GM23248 (cell line): ENCODE data around the gene SPTLC2.

Experiments
- EZH2 ChIP-seq: fragments of 200-600 bp; sonication (generic); IDR thresholded peaks from 2 replicates; pipeline ENCODE4 v1.6.1; 2018; ENCODE audit warnings: antibody characterized with exemption, mild to moderate bottlenecking; ENCODE audit not compliant: insufficient read depth, poor library complexity, severe bottlenecking
- EZH2phosphoT487 ChIP-seq: fragments of 200-600 bp; sonication (generic); IDR thresholded peaks from 2 replicates; pipeline ENCODE4 v1.6.1; 2018; ENCODE audit warnings: antibody characterized with exemption, moderate library complexity, mild to moderate bottlenecking, low read depth; ENCODE audit not compliant: insufficient read depth

- TF ChIP-seq EZH2 (no peak), EZH2phosphoT487 (no peak)
Observed at GRCh38 chr14:77659831-77660230, 43.4 kb upstream of the SPTLC2 start.
